Measurements from ENCODE around the gene PHKB. TPM values are rescaled to one million over a fixed set of nuclear protein-coding genes. Genes with fewer than 3 reads are reported as not detected.

The PHKB gene
- total and polyA plus RNA-seq, 5 donors from 2014 or later = 28.8 to 96.6 (median 38.5) TPM

DNA sequence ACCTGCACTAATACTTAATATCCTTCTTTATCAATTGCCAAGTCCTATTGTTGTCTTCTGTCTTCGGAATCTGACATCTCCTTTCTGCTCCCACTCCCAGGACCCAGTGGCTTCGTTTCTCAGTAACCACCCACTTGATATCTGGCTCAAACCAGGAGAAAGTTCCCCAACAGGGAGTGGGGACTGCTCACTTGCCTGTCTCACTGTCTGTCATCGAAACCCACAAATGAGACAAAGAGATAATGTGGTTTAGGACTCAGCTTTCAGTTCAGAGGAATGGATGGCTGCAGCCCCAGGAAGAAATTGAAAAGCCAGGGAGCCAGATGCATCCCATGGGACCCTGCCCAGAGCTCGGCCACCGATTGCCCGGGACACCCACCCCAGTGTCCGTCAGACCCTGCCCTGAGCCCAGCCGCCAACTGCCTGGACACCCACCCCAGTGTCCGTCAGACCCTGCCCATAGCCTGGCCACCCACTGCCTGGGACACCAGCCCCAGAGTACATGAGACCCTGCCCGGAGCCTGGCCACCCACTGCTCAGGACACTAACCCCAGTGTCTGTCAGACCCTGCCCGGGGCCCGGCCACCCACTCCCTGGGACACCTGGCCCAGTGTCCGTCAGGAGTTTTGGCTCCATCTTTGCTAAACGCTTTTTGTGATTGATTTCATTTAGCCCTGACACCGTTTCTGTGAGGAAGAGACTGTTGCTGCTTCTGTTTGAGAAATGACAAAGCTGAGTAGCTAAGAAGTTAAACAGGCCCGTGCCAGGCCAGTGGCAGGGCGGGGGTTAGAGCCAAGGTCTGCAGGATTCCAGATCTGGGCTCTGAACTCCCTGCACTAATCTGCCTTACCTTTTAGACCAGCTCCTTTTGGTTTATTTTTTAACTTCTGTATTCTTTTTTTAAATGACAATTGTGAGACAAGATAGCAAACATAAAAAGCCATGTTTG lies 251.4 kb downstream of the PHKB start:
- peak overlapping the region in 1 of 3 donors; percentile 6 for H3K27ac Mint-ChIP-seq
- DNase-seq (no peak), ATAC-seq (ENCODE audit: low read depth in 2 of 2) (no peak)
- H3K27me3 Mint-ChIP-seq = no peaks in the 10 kb centered on the region
- Histone ChIP-seq H3K4me1 (ENCODE audit: control insufficient read depth, insufficient read depth, low read length, poor library complexity, severe bottlenecking) (no peaks in the 10 kb centered on the region), H3K27me3 (ENCODE audit: control insufficient read depth, insufficient read depth, low read length) (no peaks in the 10 kb centered on the region), H3K36me3 (ENCODE audit: control insufficient read depth, insufficient read depth, low read length) (no peaks in the 10 kb centered on the region), H3K4me3 (ENCODE audit: low read depth, low read length) (no peak overlapping the region), H3K27ac (ENCODE audit: insufficient read depth, low read length, poor library complexity, severe bottlenecking) (no peak overlapping the region), H3K9me3 (ENCODE audit: control insufficient read depth in 2 of 2, low read length in 2 of 2) (no peaks in the 10 kb centered on the region)
- H3K36me3 Mint-ChIP-seq = no peaks in the 10 kb centered on the region
- H3K4me3 Mint-ChIP-seq = no peak overlapping the region
- H3K4me1 Mint-ChIP-seq = peaks cover 0 to 6% (median 6%) of the 10 kb centered on the region in 4 donors
- peaks cover 0 to 2% (median 0%) of the 10 kb centered on the region in 7 donors for H3K9me3 Mint-ChIP-seq

GRCh38 chr16:47713225-47713595 lies 252.1 kb downstream of the PHKB start:
- Histone ChIP-seq H3K4me3 (ENCODE audit: low read depth, low read length) (no peak overlapping the region), H3K36me3 (ENCODE audit: control insufficient read depth, insufficient read depth, low read length) (no peaks in the 10 kb centered on the region), H3K27ac (ENCODE audit: insufficient read depth, low read length, poor library complexity, severe bottlenecking) (no peak overlapping the region), H3K27me3 (ENCODE audit: control insufficient read depth, insufficient read depth, low read length) (no peaks in the 10 kb centered on the region), H3K4me1 (ENCODE audit: control insufficient read depth, insufficient read depth, low read length, poor library complexity, severe bottlenecking) (no peaks in the 10 kb centered on the region), H3K9me3 (ENCODE audit: control insufficient read depth in 2 of 2, low read length in 2 of 2) (no peaks in the 10 kb centered on the region)
- ATAC-seq (ENCODE audit: low read depth in 2 of 2) (peak in 1 of 2 donors; percentile 48), DNase-seq (peak in 1 of 3 donors; percentile 49)
- Mint-ChIP-seq H3K27ac (peak overlapping the region in 1 of 3 donors; percentile 39), H3K9me3 (peaks cover 0 to 2% (median 0%) of the 10 kb centered on the region in 7 donors), H3K36me3 (no peaks in the 10 kb centered on the region), H3K27me3 (no peaks in the 10 kb centered on the region), H3K4me3 (peak overlapping the region in 1 of 4 donors; percentile 19), H3K4me1 (peaks cover 0 to 6% (median 6%) of the 10 kb centered on the region in 4 donors)

DNA sequence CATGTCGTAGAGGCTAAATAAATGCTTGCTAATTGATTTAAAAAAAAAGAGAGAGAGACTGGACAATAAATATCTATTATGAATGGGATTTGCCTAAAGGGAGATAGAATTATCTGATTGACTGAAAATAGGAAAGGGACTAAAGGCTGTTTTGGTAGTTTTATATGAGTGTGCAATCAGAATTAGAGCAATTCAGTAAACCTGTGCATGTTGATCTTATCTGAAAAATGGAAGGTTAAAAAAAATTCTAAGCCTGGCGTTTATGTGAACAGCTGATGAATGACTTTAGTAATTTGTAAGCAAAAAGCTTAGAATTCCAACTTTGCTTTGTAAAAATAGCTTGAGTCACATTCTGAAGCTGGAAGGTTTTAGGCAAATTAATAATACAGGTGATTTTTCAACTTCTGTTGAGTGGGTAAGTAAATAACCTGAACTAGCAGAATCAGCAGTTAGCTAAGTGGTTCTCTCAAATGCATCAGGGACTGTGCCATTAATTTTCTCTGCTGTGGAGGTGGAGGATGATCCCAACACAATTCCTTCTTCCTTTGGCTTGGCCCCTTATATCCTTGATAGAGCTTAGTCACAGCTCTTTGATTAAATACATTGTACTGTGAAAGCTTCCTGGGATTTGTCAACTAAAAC lies 254.4 kb downstream of the PHKB start:
- no peak for DNase-seq
- peaks cover 0 to 6% (median 6%) of the 10 kb centered on the region in 4 donors for H3K4me1 Mint-ChIP-seq
- peaks cover 0 to 2% (median 0%) of the 10 kb centered on the region in 7 donors for H3K9me3 Mint-ChIP-seq
- no peaks in the 10 kb centered on the region for H3K27me3 Mint-ChIP-seq
- Histone ChIP-seq H3K27ac (ENCODE audit: insufficient read depth, low read length, poor library complexity, severe bottlenecking) (no peak overlapping the region), H3K4me3 (ENCODE audit: low read depth, low read length) (no peak overlapping the region), H3K27me3 (ENCODE audit: control insufficient read depth, insufficient read depth, low read length) (no peaks in the 10 kb centered on the region), H3K9me3 (ENCODE audit: control insufficient read depth in 2 of 2, low read length in 2 of 2) (no peaks in the 10 kb centered on the region), H3K4me1 (ENCODE audit: control insufficient read depth, insufficient read depth, low read length, poor library complexity, severe bottlenecking) (no peaks in the 10 kb centered on the region), H3K36me3 (ENCODE audit: control insufficient read depth, insufficient read depth, low read length) (no peaks in the 10 kb centered on the region)
- no peak overlapping the region for H3K4me3 Mint-ChIP-seq
- no peak overlapping the region for H3K27ac Mint-ChIP-seq
- no peak for ATAC-seq (ENCODE audit: low read depth in 2 of 2)
- no peaks in the 10 kb centered on the region for H3K36me3 Mint-ChIP-seq

GRCh38 chr16:47716571-47716970 lies 255.4 kb downstream of the PHKB start:
- H3K4me1 ChIP-seq (ENCODE audit: control insufficient read depth, insufficient read depth, low read length, poor library complexity, severe bottlenecking) = no peaks in the 10 kb centered on the region
- no peak overlapping the region for H3K4me3 Mint-ChIP-seq
- H3K27me3 Mint-ChIP-seq = no peaks in the 10 kb centered on the region
- H3K4me3 ChIP-seq (ENCODE audit: low read depth, low read length) = no peak overlapping the region
- no peak for ATAC-seq (ENCODE audit: low read depth in 2 of 2)
- H3K36me3 Mint-ChIP-seq = no peaks in the 10 kb centered on the region
- no peak overlapping the region for H3K27ac Mint-ChIP-seq
- no peak for DNase-seq
- H3K27me3 ChIP-seq (ENCODE audit: control insufficient read depth, insufficient read depth, low read length) = peaks cover 1% of the 10 kb centered on the region
- H3K36me3 ChIP-seq (ENCODE audit: control insufficient read depth, insufficient read depth, low read length) = no peaks in the 10 kb centered on the region
- peaks cover 0 to 6% (median 6%) of the 10 kb centered on the region in 4 donors for H3K4me1 Mint-ChIP-seq
- H3K9me3 Mint-ChIP-seq = peaks cover 0 to 2% (median 0%) of the 10 kb centered on the region in 7 donors
- H3K27ac ChIP-seq (ENCODE audit: insufficient read depth, low read length, poor library complexity, severe bottlenecking) = no peak overlapping the region
- no peaks in the 10 kb centered on the region for H3K9me3 ChIP-seq (ENCODE audit: control insufficient read depth in 2 of 2, low read length in 2 of 2)

DNA sequence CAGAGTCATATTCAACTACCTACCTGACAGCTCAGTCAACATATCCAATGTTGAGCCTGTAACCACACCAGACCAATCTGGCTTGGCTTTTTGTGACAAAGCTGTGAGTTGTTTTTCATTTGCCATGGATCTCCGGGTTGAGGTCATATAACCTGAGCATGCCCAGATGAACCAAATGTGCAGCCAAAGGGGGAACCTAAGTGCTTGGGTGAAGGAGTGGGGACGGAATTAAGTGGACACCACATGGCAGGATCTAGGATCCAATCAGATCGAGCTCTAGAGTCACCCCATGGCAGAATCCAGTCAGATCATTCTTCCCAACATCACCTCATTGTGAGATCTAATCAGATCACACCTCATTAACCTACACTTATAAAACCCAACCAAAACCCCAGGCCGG lies 258.6 kb downstream of the PHKB start:
- Mint-ChIP-seq H3K4me3 (no peak overlapping the region), H3K27me3 (no peaks in the 10 kb centered on the region), H3K9me3 (peaks cover 0 to 4% (median 0%) of the 10 kb centered on the region in 7 donors), H3K36me3 (no peaks in the 10 kb centered on the region), H3K27ac (no peak overlapping the region), H3K4me1 (no peaks in the 10 kb centered on the region)
- H3K36me3 ChIP-seq (ENCODE audit: control insufficient read depth, insufficient read depth, low read length) = no peaks in the 10 kb centered on the region
- H3K4me3 ChIP-seq (ENCODE audit: low read depth, low read length) = no peak overlapping the region
- no peak overlapping the region for H3K27ac ChIP-seq (ENCODE audit: insufficient read depth, low read length, poor library complexity, severe bottlenecking)
- ATAC-seq (ENCODE audit: low read depth in 2 of 2) (no peak), DNase-seq (no peak)
- no peaks in the 10 kb centered on the region for H3K4me1 ChIP-seq (ENCODE audit: control insufficient read depth, insufficient read depth, low read length, poor library complexity, severe bottlenecking)
- H3K9me3 ChIP-seq (ENCODE audit: control insufficient read depth in 2 of 2, low read length in 2 of 2) = no peaks in the 10 kb centered on the region
- H3K27me3 ChIP-seq (ENCODE audit: control insufficient read depth, insufficient read depth, low read length) = peaks cover 1% of the 10 kb centered on the region

DNA sequence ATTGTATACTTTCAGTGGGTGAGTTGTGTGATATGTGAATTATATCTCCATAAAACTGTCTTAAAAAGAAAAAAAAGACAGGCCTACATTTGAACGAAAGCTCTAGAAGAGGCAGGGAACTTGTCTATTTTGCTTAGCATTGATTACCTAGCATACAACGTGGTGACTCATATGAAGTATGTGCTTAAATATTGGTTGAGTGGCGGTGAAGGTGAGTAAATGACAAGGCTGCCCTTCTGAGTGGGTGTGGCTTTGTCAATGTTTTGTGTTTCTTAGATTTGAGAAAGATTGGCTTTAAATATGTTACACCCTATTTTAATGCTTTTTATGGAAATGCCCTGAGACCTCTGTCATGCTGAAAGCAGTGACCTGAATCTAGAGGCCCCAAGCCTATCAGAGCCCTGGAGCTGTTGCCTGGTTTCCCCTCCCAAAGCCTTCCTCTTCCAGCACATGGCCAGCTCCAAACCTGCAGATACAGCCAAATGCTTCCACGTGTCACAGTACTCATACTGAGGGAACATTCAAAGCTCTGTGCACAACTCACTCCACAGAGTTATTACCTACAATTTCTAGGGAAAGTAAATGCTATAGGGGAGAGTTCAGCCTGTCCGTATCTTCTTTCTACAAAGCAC lies 260.0 kb downstream of the PHKB start:
- H3K4me3 Mint-ChIP-seq = no peak overlapping the region
- no peaks in the 10 kb centered on the region for H3K27me3 Mint-ChIP-seq
- no peak for ATAC-seq (ENCODE audit: low read depth in 2 of 2)
- Histone ChIP-seq H3K27ac (ENCODE audit: insufficient read depth, low read length, poor library complexity, severe bottlenecking) (no peak overlapping the region), H3K4me1 (ENCODE audit: control insufficient read depth, insufficient read depth, low read length, poor library complexity, severe bottlenecking) (no peaks in the 10 kb centered on the region), H3K27me3 (ENCODE audit: control insufficient read depth, insufficient read depth, low read length) (peaks cover 1% of the 10 kb centered on the region), H3K4me3 (ENCODE audit: low read depth, low read length) (no peak overlapping the region), H3K9me3 (ENCODE audit: control insufficient read depth in 2 of 2, low read length in 2 of 2) (no peaks in the 10 kb centered on the region), H3K36me3 (ENCODE audit: control insufficient read depth, insufficient read depth, low read length) (no peaks in the 10 kb centered on the region)
- H3K36me3 Mint-ChIP-seq = no peaks in the 10 kb centered on the region
- no peaks in the 10 kb centered on the region for H3K4me1 Mint-ChIP-seq
- H3K9me3 Mint-ChIP-seq = peaks cover 0 to 4% (median 0%) of the 10 kb centered on the region in 7 donors
- H3K27ac Mint-ChIP-seq = no peak overlapping the region
- DNase-seq = no peak

DNA sequence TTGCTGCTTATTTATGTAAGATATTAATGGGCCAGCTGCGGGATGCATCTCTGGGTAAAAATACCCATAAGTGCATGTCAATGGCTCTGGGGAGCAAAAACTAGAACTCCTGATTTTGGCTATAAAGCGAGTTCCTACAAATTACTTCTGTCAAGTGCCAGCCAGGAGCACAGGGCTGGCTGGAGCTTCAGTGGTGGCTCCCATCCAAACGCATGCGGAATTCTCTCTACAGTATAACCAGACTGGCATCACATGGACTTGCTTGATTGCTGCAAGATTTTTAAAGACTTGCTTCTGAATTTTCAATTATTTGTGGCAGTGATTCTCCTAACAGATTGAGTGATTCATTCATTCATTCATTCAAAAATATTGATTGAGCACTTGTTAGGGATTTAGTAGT lies 260.9 kb downstream of the PHKB start:
- Mint-ChIP-seq H3K4me1 (no peaks in the 10 kb centered on the region), H3K27me3 (no peaks in the 10 kb centered on the region), H3K9me3 (peaks cover 0 to 4% (median 0%) of the 10 kb centered on the region in 7 donors), H3K36me3 (no peaks in the 10 kb centered on the region), H3K4me3 (no peak overlapping the region), H3K27ac (no peak overlapping the region)
- DNase-seq (no peak), ATAC-seq (ENCODE audit: low read depth in 2 of 2) (no peak)
- Histone ChIP-seq H3K27me3 (ENCODE audit: control insufficient read depth, insufficient read depth, low read length) (peaks cover 1% of the 10 kb centered on the region), H3K36me3 (ENCODE audit: control insufficient read depth, insufficient read depth, low read length) (no peaks in the 10 kb centered on the region), H3K4me1 (ENCODE audit: control insufficient read depth, insufficient read depth, low read length, poor library complexity, severe bottlenecking) (no peaks in the 10 kb centered on the region), H3K4me3 (ENCODE audit: low read depth, low read length) (no peak overlapping the region), H3K27ac (ENCODE audit: insufficient read depth, low read length, poor library complexity, severe bottlenecking) (no peak overlapping the region), H3K9me3 (ENCODE audit: control insufficient read depth in 2 of 2, low read length in 2 of 2) (no peaks in the 10 kb centered on the region)
